ENCODE data around the gene ANGPT4. TPM values are rescaled to one million over a fixed set of nuclear protein-coding genes. Genes with fewer than 3 reads are reported as not detected.

The ANGPT4 gene
- polyA plus RNA-seq, 1 of the 3 experiments (the other 2 are of a cell fraction) = not detected

DNA sequence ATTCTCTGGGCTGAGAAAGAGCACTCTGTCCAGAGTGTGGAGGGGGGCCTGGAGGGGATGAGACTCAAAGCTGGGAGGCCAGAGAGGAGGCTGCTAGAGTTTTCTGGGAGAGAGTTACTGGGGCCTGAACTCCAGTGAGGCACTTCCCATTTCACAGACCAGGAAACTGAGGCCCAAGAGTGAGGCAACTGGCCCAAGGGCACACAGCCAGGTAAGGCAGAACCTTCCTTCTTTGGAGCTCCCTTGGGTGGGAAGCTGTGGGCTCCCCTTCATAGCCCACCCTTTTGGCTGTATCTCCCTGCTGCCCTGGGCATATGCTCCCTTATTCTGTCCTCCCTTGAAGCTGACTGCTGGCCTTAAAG is 34.4 kb downstream of the ANGPT4 start:
- H3K27me3 ChIP-seq (ENCODE audit: insufficient read depth) = no peaks in the 10 kb centered on the region
- H3F3A ChIP-seq (replicated peaks; ENCODE audit: insufficient read depth) = no peaks in the 10 kb centered on the region
- H4K20me1 ChIP-seq (ENCODE audit: insufficient read depth) = no peaks in the 10 kb centered on the region
- H3K27ac ChIP-seq (ENCODE audit: low read depth in 2 of 2, low read length in 1 of 2) = no peak overlapping the region
- no peak overlapping the region; the same call in 1 of the 2 replicates for H3K9ac ChIP-seq
- no peak for DNase-seq
- peaks cover 0 to 3% of the 10 kb centered on the region in 2 experiments; a peak in 1 of 4 replicates for H3K4me1 ChIP-seq (ENCODE audit: control insufficient read depth in 1 of 2, insufficient read depth in 2 of 2, low read depth in 1 of 2, low read length in 1 of 2)
- H3K9me3 ChIP-seq = no peaks in the 10 kb centered on the region
- POLR2A ChIA-PET = no interaction called here
- no peaks in the 10 kb centered on the region for H3K36me3 ChIP-seq (replicated peaks in 1 of 2; ENCODE audit: control insufficient read depth in 1 of 2, insufficient read depth in 2 of 2, low read length in 1 of 2)
- no peaks in the 10 kb centered on the region for H3K9me2 ChIP-seq
- H2AFZ ChIP-seq (ENCODE audit: low read depth) = peak overlapping the region; percentile 72; the same call in 1 of the 2 replicates
- TF ChIP-seq, protein P1, sequence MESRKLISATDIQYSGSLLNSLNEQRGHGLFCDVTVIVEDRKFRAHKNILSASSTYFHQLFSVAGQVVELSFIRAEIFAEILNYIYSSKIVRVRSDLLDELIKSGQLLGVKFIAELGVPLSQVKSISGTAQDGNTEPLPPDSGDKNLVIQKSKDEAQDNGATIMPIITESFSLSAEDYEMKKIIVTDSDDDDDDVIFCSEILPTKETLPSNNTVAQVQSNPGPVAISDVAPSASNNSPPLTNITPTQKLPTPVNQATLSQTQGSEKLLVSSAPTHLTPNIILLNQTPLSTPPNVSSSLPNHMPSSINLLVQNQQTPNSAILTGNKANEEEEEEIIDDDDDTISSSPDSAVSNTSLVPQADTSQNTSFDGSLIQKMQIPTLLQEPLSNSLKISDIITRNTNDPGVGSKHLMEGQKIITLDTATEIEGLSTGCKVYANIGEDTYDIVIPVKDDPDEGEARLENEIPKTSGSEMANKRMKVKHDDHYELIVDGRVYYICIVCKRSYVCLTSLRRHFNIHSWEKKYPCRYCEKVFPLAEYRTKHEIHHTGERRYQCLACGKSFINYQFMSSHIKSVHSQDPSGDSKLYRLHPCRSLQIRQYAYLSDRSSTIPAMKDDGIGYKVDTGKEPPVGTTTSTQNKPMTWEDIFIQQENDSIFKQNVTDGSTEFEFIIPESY (IDR thresholded peaks at IDR 0.05; ENCODE audit: borderline replicate concordance, low read depth) = no peak
- no peaks in the 10 kb centered on the region for H3K79me2 ChIP-seq (ENCODE audit: insufficient read depth)
- H3K4me3 ChIP-seq (ENCODE audit: low read depth in 2 of 2, low read length in 1 of 2) = peak overlapping the region in 1 of 2 experiments; percentile 9; a peak in 1 of 4 replicates
- H3K4me2 ChIP-seq = peak overlapping the region; percentile 34
- CTCF ChIA-PET = no interaction called here

DNA sequence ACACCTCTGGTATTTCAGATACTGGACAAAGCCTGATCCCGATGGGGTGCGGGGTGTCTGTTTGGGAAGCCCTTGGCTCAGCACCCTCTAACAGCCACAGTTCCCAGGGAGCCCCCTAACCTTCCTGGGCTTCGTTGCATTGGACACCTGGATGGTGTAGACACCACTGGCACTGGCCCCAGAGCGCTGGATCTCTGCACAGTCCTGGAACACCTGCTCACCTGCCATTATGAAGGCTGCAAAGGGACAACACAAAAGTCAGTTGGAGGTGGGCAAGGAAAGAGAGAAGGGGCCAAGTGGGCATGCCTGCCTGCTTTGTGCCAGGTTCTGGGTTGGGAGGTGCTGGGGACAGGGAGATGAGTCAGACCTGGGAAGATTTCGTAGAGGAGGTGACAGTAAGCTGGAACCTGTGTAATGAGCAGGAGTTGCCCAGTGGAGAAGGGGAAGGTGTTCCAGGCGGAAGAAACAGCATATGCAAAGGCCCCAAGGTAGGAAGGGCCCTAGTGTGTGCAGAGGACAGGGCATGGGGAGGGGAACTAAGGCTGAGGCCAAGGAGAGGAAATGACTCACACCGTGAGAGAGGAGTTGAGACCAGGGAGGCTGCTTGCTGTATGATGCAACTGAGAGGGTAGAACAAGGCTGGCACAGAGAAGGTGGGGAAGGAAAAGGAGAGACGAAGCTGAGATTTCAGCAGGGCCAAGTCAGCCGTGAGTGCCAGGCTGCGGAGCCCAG is 34.9 kb downstream of the ANGPT4 start:
- no peak overlapping the region; a peak in 1 of 4 replicates for H3K4me3 ChIP-seq (ENCODE audit: low read depth in 2 of 2, low read length in 1 of 2)
- H3K9me2 ChIP-seq = no peaks in the 10 kb centered on the region
- 58% methylated on average over 9 of the region's 10 CpGs for WGBS (ENCODE audit: low lambda C conversion rate)
- TF ChIP-seq FOSL2 (IDR thresholded peaks at IDR 0.05; ENCODE audit: borderline replicate concordance, low read depth) (peak; percentile 59), NRF1 (IDR thresholded peaks at IDR 0.05; ENCODE audit: low read depth, low read length) (no peak), JUND (IDR thresholded peaks at IDR 0.05) (peak; percentile 39)
- no peaks in the 10 kb centered on the region for H4K20me1 ChIP-seq (ENCODE audit: insufficient read depth)
- H3K79me2 ChIP-seq (ENCODE audit: insufficient read depth) = no peaks in the 10 kb centered on the region
- no peaks in the 10 kb centered on the region for H3K9me3 ChIP-seq
- no peaks in the 10 kb centered on the region for H3K27me3 ChIP-seq (ENCODE audit: insufficient read depth)
- ChIA-PET CTCF (no interaction called here), POLR2A (no interaction called here)
- peaks cover 0 to 3% of the 10 kb centered on the region in 2 experiments; a peak in 1 of 4 replicates for H3K4me1 ChIP-seq (ENCODE audit: control insufficient read depth in 1 of 2, insufficient read depth in 2 of 2, low read depth in 1 of 2, low read length in 1 of 2)
- H3K36me3 ChIP-seq (replicated peaks in 1 of 2; ENCODE audit: control insufficient read depth in 1 of 2, insufficient read depth in 2 of 2, low read length in 1 of 2) = no peaks in the 10 kb centered on the region
- H2AFZ ChIP-seq (ENCODE audit: low read depth) = peak overlapping the region; percentile 72; the same call in 1 of the 2 replicates
- peak overlapping the region; percentile 34 for H3K4me2 ChIP-seq
- no peaks in the 10 kb centered on the region for H3F3A ChIP-seq (replicated peaks; ENCODE audit: insufficient read depth)
- no peak overlapping the region; the same call in 1 of the 2 replicates for H3K9ac ChIP-seq
- H3K27ac ChIP-seq (ENCODE audit: low read depth in 2 of 2, low read length in 1 of 2) = no peak overlapping the region
- no peak for DNase-seq

DNA sequence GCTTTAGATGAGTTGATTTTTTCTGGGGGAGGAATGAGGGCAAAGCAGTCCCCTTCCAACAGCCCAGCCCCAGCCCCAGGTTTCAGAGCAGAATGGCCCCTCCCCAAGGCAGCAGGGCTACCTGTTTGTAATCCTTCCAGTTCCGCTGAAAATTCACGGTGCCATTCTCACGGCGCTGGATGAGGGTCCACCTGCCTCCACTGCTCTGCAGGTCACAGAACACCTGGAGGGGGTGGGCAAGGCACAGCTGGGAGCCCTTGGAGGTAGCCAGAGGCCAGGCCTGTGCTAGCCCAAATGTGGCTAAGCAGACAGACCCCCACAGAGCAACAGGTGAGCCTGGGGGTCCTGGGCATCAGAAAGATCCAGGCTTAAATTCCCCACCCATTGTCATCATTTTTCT is 36.5 kb downstream of the ANGPT4 start:
- no peak for DNase-seq
- H3K79me2 ChIP-seq (ENCODE audit: insufficient read depth) = no peaks in the 10 kb centered on the region
- TF ChIP-seq, protein P2, sequence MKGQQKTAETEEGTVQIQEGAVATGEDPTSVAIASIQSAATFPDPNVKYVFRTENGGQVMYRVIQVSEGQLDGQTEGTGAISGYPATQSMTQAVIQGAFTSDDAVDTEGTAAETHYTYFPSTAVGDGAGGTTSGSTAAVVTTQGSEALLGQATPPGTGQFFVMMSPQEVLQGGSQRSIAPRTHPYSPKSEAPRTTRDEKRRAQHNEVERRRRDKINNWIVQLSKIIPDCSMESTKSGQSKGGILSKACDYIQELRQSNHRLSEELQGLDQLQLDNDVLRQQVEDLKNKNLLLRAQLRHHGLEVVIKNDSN (IDR thresholded peaks at IDR 0.05; ENCODE audit: borderline replicate concordance, low read depth) = no peak
- TF ChIP-seq, protein P1 (IDR thresholded peaks at IDR 0.05; ENCODE audit: borderline replicate concordance, low read depth) = no peak
- no peak for TF ChIP-seq CHD2 (IDR thresholded peaks at IDR 0.05; ENCODE audit: low read length, partially characterized antibody)
- TF ChIP-seq, protein P3, sequence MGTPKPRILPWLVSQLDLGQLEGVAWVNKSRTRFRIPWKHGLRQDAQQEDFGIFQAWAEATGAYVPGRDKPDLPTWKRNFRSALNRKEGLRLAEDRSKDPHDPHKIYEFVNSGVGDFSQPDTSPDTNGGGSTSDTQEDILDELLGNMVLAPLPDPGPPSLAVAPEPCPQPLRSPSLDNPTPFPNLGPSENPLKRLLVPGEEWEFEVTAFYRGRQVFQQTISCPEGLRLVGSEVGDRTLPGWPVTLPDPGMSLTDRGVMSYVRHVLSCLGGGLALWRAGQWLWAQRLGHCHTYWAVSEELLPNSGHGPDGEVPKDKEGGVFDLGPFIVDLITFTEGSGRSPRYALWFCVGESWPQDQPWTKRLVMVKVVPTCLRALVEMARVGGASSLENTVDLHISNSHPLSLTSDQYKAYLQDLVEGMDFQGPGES (IDR thresholded peaks at IDR 0.05; ENCODE audit: low read depth, low read length) = no peak
- no peak for TF ChIP-seq JUND (IDR thresholded peaks at IDR 0.05)
- H3F3A ChIP-seq (replicated peaks; ENCODE audit: insufficient read depth) = no peaks in the 10 kb centered on the region
- no peaks in the 10 kb centered on the region for H3K9me2 ChIP-seq
- no peak overlapping the region for H3K27ac ChIP-seq (ENCODE audit: low read depth in 2 of 2, low read length in 1 of 2)
- H2AFZ ChIP-seq (ENCODE audit: low read depth) = no peak overlapping the region
- no peaks in the 10 kb centered on the region for H3K9me3 ChIP-seq
- no peak overlapping the region for H3K4me3 ChIP-seq (ENCODE audit: low read depth in 2 of 2, low read length in 1 of 2)
- POLR2A ChIA-PET = no interaction called here
- 61% methylated on average over 4 of the region's 4 CpGs for WGBS (ENCODE audit: low lambda C conversion rate)
- H3K4me2 ChIP-seq = no peak overlapping the region
- no peaks in the 10 kb centered on the region for H4K20me1 ChIP-seq (ENCODE audit: insufficient read depth)
- no peaks in the 10 kb centered on the region for H3K36me3 ChIP-seq (replicated peaks in 1 of 2; ENCODE audit: control insufficient read depth in 1 of 2, insufficient read depth in 2 of 2, low read length in 1 of 2)
- CTCF ChIA-PET = interaction anchor here (1.0 to 1.7 kb wide), 4 partner anchors 15 to 77 kb away, joined by 3 to 8 read pairs (median 4); no protein-coding TSS in a partner anchor
- H3K4me1 ChIP-seq (ENCODE audit: control insufficient read depth in 1 of 2, insufficient read depth in 2 of 2, low read depth in 1 of 2, low read length in 1 of 2) = peaks cover 0 to 3% of the 10 kb centered on the region in 2 experiments; a peak in 1 of 4 replicates
- H3K27me3 ChIP-seq (ENCODE audit: insufficient read depth) = no peaks in the 10 kb centered on the region
- no peak overlapping the region for H3K9ac ChIP-seq
